ENCODE data around the gene DMBX1.

- no peak for TF ChIP-seq TSHZ2 (CRISPR knock-in tag; IDR thresholded peaks at IDR 0.05)
- no peak for TF ChIP-seq PATZ1 (CRISPR knock-in tag; IDR thresholded peaks at IDR 0.05; ENCODE audit: borderline replicate concordance)
These were observed 43.8 kb upstream of the DMBX1 start for GRCh38 chr1:46445773-46446256.

Data from SK-N-SH treated with all-trans-retinoic acid at 6 μM for 48 hours (cell line).